Transverse colon (tissue), 4 donors: ENCODE results near the gene PLCB1. TPM values are rescaled to one million over a fixed set of nuclear protein-coding genes. Genes with fewer than 3 reads are reported as not detected.

Experiments used
- DNase-seq: peaks from one replicate; pipeline ENCODE4 v3.0.0-alpha.2; 2019
- H3K27ac ChIP-seq, 4 donors: fragments of 200-600 bp; sonication (generic); 2 replicates each; pipeline ENCODE4 v1.5.1; 2016 to 2018; ENCODE audit warnings: inconsistent platforms in 4 of 4
- H3K27me3 ChIP-seq: fragments of 200-600 bp; sonication (generic); 2 replicates; pipeline ENCODE4 v1.5.1; 2017; ENCODE audit warnings: inconsistent platforms
- H3K36me3 ChIP-seq, 4 donors: fragments of 200-600 bp; sonication (generic); 2 replicates each; pipeline ENCODE4 v1.5.1; 2017 to 2019; ENCODE audit warnings: inconsistent platforms in 4 of 4
- H3K4me1 ChIP-seq, 4 donors: fragments of 200-600 bp; sonication (generic); 2 replicates each; pipeline ENCODE4 v1.5.1; 2017 to 2020; ENCODE audit warnings: inconsistent platforms in 4 of 4
- H3K4me3 ChIP-seq, 4 donors: fragments of 200-600 bp; sonication (generic); 1 replicate in 1 of 4; 2 replicates in 3 of 4; pipeline versions ENCODE4 v1.5.1 to v1.6.1; 2017 to 2019; ENCODE audit warnings: inconsistent platforms in 4 of 4
- H3K9me3 ChIP-seq, 2 donors: fragments of 200-600 bp; sonication (generic); 2 replicates each; pipeline ENCODE4 v1.5.1; 2017 to 2019; ENCODE audit warnings: inconsistent platforms in 2 of 2
- CTCF ChIP-seq, 5 experiments: fragments of 200-600 bp in 3 of 5; fragments of 450-650 bp in 2 of 5; sonication (generic) in 3 of 5; IDR thresholded peaks; 1 replicate in 2 of 5; 2 replicates in 3 of 5; pipeline ENCODE4 v1.5.1; 2016 to 2017; ENCODE audit warnings: antibody characterized with exemption in 5 of 5, inconsistent platforms in 3 of 5, mild to moderate bottlenecking in 2 of 5, moderate library complexity in 1 of 5
- EP300 ChIP-seq: sonication (generic); formaldehyde crosslinking; IDR thresholded peaks from one replicate; pipeline ENCODE4 v1.6.1; 2017; ENCODE audit warnings: antibody characterized with exemption, low read depth
- POLR2A ChIP-seq: fragments of 450-650 bp; IDR thresholded peaks from one replicate; pipeline ENCODE4 v1.6.1; 2016; ENCODE audit warnings: antibody characterized with exemption, mild to moderate bottlenecking, moderate library complexity
- POLR2AphosphoS5 ChIP-seq, 3 donors: sonication (generic); formaldehyde crosslinking; IDR thresholded peaks; one replicate each; pipeline ENCODE4 v1.6.1; 2016; ENCODE audit warnings: antibody characterized with exemption in 3 of 3
- WGBS, 2 donors: methylation state at CpG; one replicate each; pipeline ENCODE4 v1.1.5; 2018; ENCODE audit warnings: low coverage in 1 of 2; 5-methylcytosine and 5-hydroxymethylcytosine counted together
- in situ Hi-C, 4 donors: fragments of 200-750 bp; cut with MboI; loops; one replicate each; pipeline versions ENCODE4 v1.15.0 to v1.15.1; 2017; ENCODE audit warnings: low sequenced_read_pairs in 3 of 4, low pct_ligation_motif_present in 1 of 4, low pct_unique_long_range_greater_than_20kb in 1 of 4
- intact Hi-C: fragments of 100-400 bp; cut with DNase I; formaldehyde crosslinking; loops from one replicate; pipeline ENCODE4 v1.15.1; 2023; ENCODE audit warnings: low total_unique reads
- total RNA-seq, 4 donors: library from RNA; depleted of rRNA; stranded (reverse); fragments of >200 nt; gene quantifications; one replicate each; pipeline ENCODE4 v1.1.0, GENCODE V29; 2016

The PLCB1 gene
- total RNA-seq, 4 donors from 2014 or later: 13.1 to 18.6 (median 15.8) TPM

GRCh38 chr20:8709627-8710026, 577.6 kb downstream of the PLCB1 start:
- H3K27ac ChIP-seq: no peak overlapping the region
- DNase-seq: no peak
- in situ Hi-C loops (loop anchor here in 2 of 4 donors (25.0 kb wide), 2 partner anchors 572 to 772 kb away; partner anchors contain the start of genes HAO1 (in 1 of the 2) and PLCB1 (in 1 of the 2)), intact Hi-C loops (no loop called here)
- no peaks in the 10 kb centered on the region for H3K27me3 ChIP-seq
- no peaks in the 10 kb centered on the region for H3K4me1 ChIP-seq
- no peaks in the 10 kb centered on the region for H3K36me3 ChIP-seq
- WGBS, 2 donors: 64 to 83% methylated on average over 3 of the region's 3 CpGs
- TF ChIP-seq EP300 (no peak), POLR2AphosphoS5 (IDR thresholded peaks at IDR 0.05) (no peak), CTCF (IDR thresholded peaks at IDR 0.05) (no peak), POLR2A (no peak)
- no peaks in the 10 kb centered on the region for H3K9me3 ChIP-seq
- H3K4me3 ChIP-seq: no peak overlapping the region

GRCh38 chr20:8711501-8711900, 579.4 kb downstream of the PLCB1 start:
- 87 to 100% methylated on average over 3 of the region's 3 CpGs for WGBS, 2 donors
- H3K9me3 ChIP-seq: no peaks in the 10 kb centered on the region
- no peaks in the 10 kb centered on the region for H3K36me3 ChIP-seq
- TF ChIP-seq POLR2A: no peak
- TF ChIP-seq EP300: no peak
- TF ChIP-seq CTCF (IDR thresholded peaks at IDR 0.05): no peak
- no peak for TF ChIP-seq POLR2AphosphoS5 (IDR thresholded peaks at IDR 0.05)
- in situ Hi-C loops: loop anchor here in 2 of 4 donors (25.0 kb wide), 2 partner anchors 574 to 774 kb away; partner anchors contain the start of genes HAO1 (in 1 of the 2) and PLCB1 (in 1 of the 2)
- no peak overlapping the region for H3K4me3 ChIP-seq
- no peaks in the 10 kb centered on the region for H3K27me3 ChIP-seq
- no peak overlapping the region for H3K27ac ChIP-seq
- H3K4me1 ChIP-seq: no peaks in the 10 kb centered on the region
- intact Hi-C loops: no loop called here
- DNase-seq: no peak

GRCh38 chr20:8714206-8714605, 582.1 kb downstream of the PLCB1 start:
- no peak overlapping the region for H3K4me3 ChIP-seq
- TF ChIP-seq CTCF (IDR thresholded peaks at IDR 0.05) (no peak), POLR2A (no peak), EP300 (no peak), POLR2AphosphoS5 (IDR thresholded peaks at IDR 0.05) (no peak)
- DNase-seq: no peak
- intact Hi-C loops: no loop called here
- no peaks in the 10 kb centered on the region for H3K4me1 ChIP-seq
- no peak overlapping the region for H3K27ac ChIP-seq
- no peaks in the 10 kb centered on the region for H3K27me3 ChIP-seq
- no peaks in the 10 kb centered on the region for H3K36me3 ChIP-seq
- H3K9me3 ChIP-seq: no peaks in the 10 kb centered on the region
- 67 to 71% methylated on average over 1 to 3 of the region's 3 CpGs for WGBS, 2 donors
- in situ Hi-C loops: loop anchor here in 2 of 4 donors (25.0 kb wide), 2 partner anchors 577 to 777 kb away; partner anchors contain the start of genes HAO1 (in 1 of the 2) and PLCB1 (in 1 of the 2)

- in situ Hi-C loops (loop anchor here in 2 of 4 donors (25.0 kb wide), 2 partner anchors 581 to 781 kb away; partner anchors contain the start of genes HAO1 (in 1 of the 2) and PLCB1 (in 1 of the 2)), intact Hi-C loops (loop anchor here (5.0 kb wide), 1 partner anchor 586 kb away; the partner anchor contains the start of gene PLCB1)
- Histone ChIP-seq H3K27ac (no peak overlapping the region), H3K4me1 (peaks cover 0 to 3% (median 0%) of the 10 kb centered on the region in 4 donors), H3K4me3 (no peak overlapping the region), H3K36me3 (no peaks in the 10 kb centered on the region), H3K9me3 (no peaks in the 10 kb centered on the region), H3K27me3 (no peaks in the 10 kb centered on the region)
- 70 to 74% methylated on average over 2 to 4 of the region's 4 CpGs for WGBS, 2 donors
- TF ChIP-seq POLR2A (no peak), CTCF (IDR thresholded peaks at IDR 0.05) (no peak), EP300 (no peak), POLR2AphosphoS5 (IDR thresholded peaks at IDR 0.05) (no peak)
- no peak for DNase-seq
Observed at GRCh38 chr20:8718279-8718678, 586.2 kb downstream of the PLCB1 start.
